GM12801 (cell line): ENCODE measurements around the gene CMIP.

Experiments
- CTCF ChIP-seq: IDR thresholded peaks from one replicate; pipeline ENCODE4 v1.5.1; 2011; ENCODE audit warnings: control low read depth; ENCODE audit not compliant: insufficient read length; ENCODE audit errors: extremely low read depth

The CMIP gene

GRCh38 chr16:81444448-81445121, at the start of gene CMIP:
Gene CMIP, plus strand, starts transcription at chr16:81444808.
- TF ChIP-seq CTCF: no peak

DNA sequence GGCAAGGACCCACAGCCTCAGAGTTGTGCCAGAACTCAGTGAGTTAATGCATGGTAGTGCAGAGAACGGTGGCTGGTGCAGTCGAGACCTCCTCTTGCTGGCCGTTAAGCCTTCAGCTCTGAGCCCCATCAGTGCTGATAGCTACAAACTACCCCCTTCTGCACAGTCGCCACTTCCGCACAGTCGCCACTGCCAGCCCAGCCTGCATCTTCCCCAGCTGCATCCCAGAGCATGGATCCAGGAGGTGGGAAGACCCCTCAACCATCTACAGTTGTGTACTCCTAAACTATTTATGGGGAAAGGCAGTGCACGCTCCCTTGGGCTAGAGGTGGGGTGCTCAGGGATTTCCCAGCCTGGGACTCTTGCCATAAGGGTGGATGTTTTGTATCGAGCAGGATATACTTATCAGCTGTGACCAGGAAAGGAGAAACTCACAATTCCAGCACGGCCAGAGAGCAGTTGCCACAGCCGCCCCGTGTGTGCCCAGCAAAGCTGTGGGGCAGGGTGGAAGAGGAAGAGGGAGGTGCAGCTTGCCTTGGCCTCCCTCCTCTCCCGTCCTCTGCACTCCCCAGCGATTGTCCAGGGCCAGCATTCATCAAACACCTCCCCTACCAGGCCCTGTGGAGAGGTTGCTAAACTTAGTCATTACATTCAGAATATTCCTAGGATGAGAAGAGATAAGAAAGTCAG, 49.5 kb upstream of the CMIP start:
- no peak for TF ChIP-seq CTCF

- TF ChIP-seq CTCF: no peak
These were observed 47.3 kb upstream of the CMIP start for GRCh38 chr16:81397058-81397878.

DNA sequence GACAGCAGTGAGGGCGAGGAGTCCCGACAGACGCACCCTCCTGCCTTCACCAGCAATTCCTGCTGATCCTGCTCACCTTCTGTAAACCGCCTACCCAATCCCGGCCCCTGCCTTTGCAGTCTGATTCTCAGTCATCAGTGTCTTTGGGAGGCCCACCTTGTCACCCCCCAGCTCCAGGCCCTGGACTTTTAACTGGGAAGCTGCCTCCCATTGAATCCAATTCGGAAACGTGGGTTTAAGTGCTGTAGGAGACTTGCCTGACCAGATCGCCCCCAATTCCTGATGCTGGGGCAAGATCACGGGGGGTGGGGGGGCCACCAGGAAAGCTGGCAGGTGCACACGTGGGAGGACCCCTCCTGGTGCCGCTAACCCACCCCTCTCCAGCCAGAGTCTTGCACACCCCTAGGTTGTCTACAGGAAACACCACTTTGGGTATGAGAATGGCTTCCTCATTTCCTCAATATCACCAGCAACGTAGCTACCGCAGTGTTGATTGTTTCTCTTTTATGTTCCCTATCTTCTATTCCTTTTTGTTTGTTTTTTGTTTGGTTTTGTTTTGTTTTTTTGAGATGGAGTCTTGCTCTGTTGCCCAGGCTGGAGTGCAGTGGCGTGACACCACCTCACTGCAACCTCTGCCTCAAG, 46.6 kb upstream of the CMIP start:
- TF ChIP-seq CTCF: no peak

GRCh38 chr16:81399909-81400308, 44.7 kb upstream of the CMIP start:
- no peak for TF ChIP-seq CTCF

GRCh38 chr16:81401035-81401950, 43.3 kb upstream of the CMIP start:
- TF ChIP-seq CTCF: no peak
